Right lobe of liver (tissue), 4 donors: ENCODE results near the gene CPB1.

ENCODE experiments used
- POLR2A ChIP-seq: fragments of 450-650 bp; IDR thresholded peaks from one replicate; pipeline ENCODE4 v1.6.1; 2017; ENCODE audit warnings: antibody characterized with exemption, mild to moderate bottlenecking
- TF ChIP-seq, protein P1 (sequence below), 4 donors: fragments of 200-600 bp in 3 of 4; fragments of 450-650 bp in 1 of 4; IDR thresholded peaks; one replicate each; pipeline versions ENCODE4 v1.5.1 to v1.8.0; 2016 to 2022; ENCODE audit warnings: antibody characterized with exemption in 4 of 4, mild to moderate bottlenecking in 2 of 4
- donor health status: DM: no; HTN: no; CAD: no.
- donor health status: DM: no; HTN: no; CAD: no.
- donor health status: DM: no; HTN: yes; CAD: no.

- TF ChIP-seq, protein P1, sequence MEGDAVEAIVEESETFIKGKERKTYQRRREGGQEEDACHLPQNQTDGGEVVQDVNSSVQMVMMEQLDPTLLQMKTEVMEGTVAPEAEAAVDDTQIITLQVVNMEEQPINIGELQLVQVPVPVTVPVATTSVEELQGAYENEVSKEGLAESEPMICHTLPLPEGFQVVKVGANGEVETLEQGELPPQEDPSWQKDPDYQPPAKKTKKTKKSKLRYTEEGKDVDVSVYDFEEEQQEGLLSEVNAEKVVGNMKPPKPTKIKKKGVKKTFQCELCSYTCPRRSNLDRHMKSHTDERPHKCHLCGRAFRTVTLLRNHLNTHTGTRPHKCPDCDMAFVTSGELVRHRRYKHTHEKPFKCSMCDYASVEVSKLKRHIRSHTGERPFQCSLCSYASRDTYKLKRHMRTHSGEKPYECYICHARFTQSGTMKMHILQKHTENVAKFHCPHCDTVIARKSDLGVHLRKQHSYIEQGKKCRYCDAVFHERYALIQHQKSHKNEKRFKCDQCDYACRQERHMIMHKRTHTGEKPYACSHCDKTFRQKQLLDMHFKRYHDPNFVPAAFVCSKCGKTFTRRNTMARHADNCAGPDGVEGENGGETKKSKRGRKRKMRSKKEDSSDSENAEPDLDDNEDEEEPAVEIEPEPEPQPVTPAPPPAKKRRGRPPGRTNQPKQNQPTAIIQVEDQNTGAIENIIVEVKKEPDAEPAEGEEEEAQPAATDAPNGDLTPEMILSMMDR (IDR thresholded peaks at IDR 0.05) = no peak
- TF ChIP-seq POLR2A = no peak
Measured at GRCh38 chr3:148791920-148792319, 35.7 kb upstream of the CPB1 start.
